Panc1 (cell line): ENCODE data around the gene INO80D.

ENCODE experiments used
- POLR2AphosphoS5 ChIP-seq: IDR thresholded peaks from 2 replicates; pipeline ENCODE4 v1.6.1; 2012; ENCODE audit warnings: mild to moderate bottlenecking, low read depth, low read length, moderate library complexity
- TF ChIP-seq, protein P1 (sequence below): fragments of 450-650 bp; IDR thresholded peaks from 2 replicates; pipeline ENCODE4 v1.5.1; 2017; ENCODE audit warnings: mild to moderate bottlenecking

- TF ChIP-seq, protein P1, sequence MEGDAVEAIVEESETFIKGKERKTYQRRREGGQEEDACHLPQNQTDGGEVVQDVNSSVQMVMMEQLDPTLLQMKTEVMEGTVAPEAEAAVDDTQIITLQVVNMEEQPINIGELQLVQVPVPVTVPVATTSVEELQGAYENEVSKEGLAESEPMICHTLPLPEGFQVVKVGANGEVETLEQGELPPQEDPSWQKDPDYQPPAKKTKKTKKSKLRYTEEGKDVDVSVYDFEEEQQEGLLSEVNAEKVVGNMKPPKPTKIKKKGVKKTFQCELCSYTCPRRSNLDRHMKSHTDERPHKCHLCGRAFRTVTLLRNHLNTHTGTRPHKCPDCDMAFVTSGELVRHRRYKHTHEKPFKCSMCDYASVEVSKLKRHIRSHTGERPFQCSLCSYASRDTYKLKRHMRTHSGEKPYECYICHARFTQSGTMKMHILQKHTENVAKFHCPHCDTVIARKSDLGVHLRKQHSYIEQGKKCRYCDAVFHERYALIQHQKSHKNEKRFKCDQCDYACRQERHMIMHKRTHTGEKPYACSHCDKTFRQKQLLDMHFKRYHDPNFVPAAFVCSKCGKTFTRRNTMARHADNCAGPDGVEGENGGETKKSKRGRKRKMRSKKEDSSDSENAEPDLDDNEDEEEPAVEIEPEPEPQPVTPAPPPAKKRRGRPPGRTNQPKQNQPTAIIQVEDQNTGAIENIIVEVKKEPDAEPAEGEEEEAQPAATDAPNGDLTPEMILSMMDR = no peak
- no peak for TF ChIP-seq POLR2AphosphoS5
Measured at GRCh38 chr2:206051912-206052311, 34.1 kb downstream of the INO80D start.
